Liver (tissue), 9 donors: ENCODE measurements around the gene RNU6-7. TPM values are rescaled to one million over a fixed set of nuclear protein-coding genes. Genes with fewer than 3 reads are reported as not detected.

Experiments used
- DNase-seq: peaks from one replicate; pipeline ENCODE4 v3.0.0-alpha.2; 2017; ENCODE audit warnings: low spot score
- H3K27ac ChIP-seq, 2 donors: one replicate each; pipeline ENCODE4 v1.7.0; 2013; ENCODE audit warnings: inconsistent platforms in 2 of 2, low read length in 2 of 2, control low read depth in 1 of 2, low read depth in 1 of 2, mild to moderate bottlenecking in 1 of 2
- H3K27me3 ChIP-seq, 4 donors: one replicate each; pipeline versions ENCODE4 v1.6.1 to v1.7.0; 2013; ENCODE audit warnings: low read length in 3 of 4, inconsistent platforms in 1 of 4, mild to moderate bottlenecking in 1 of 4, moderate library complexity in 1 of 4; ENCODE audit not compliant: control insufficient read depth in 4 of 4, insufficient read depth in 4 of 4
- H3K36me3 ChIP-seq, 4 donors: one replicate each; pipeline versions ENCODE4 v1.6.1 to v1.7.0; 2013; ENCODE audit warnings: low read length in 3 of 4, mild to moderate bottlenecking in 3 of 4, low read depth in 1 of 4, moderate library complexity in 1 of 4; ENCODE audit not compliant: control insufficient read depth in 4 of 4, insufficient read depth in 3 of 4
- H3K4me1 ChIP-seq, 4 donors: one replicate each; pipeline versions ENCODE4 v1.6.1 to v1.7.0; 2013; ENCODE audit warnings: low read length in 3 of 4, mild to moderate bottlenecking in 3 of 4, moderate library complexity in 1 of 4; ENCODE audit not compliant: control insufficient read depth in 4 of 4, insufficient read depth in 4 of 4
- H3K4me3 ChIP-seq, 3 donors: one replicate each; pipeline versions ENCODE4 v1.6.1 to v1.7.0; 2013; ENCODE audit warnings: low read length in 3 of 3, control low read depth in 1 of 3, low read depth in 1 of 3, mild to moderate bottlenecking in 1 of 3
- H3K9ac ChIP-seq, 2 donors: one replicate each; pipeline ENCODE4 v1.7.0; 2013; ENCODE audit warnings: low read length in 2 of 2, mild to moderate bottlenecking in 2 of 2, moderate library complexity in 2 of 2, control low read depth in 1 of 2, low read depth in 1 of 2
- H3K9me3 ChIP-seq, 4 donors: one replicate each; pipeline versions ENCODE4 v1.6.1 to v1.7.0; 2013; ENCODE audit warnings: low read length in 3 of 4; ENCODE audit not compliant: control insufficient read depth in 4 of 4
- CTCF ChIP-seq: fragments of 150-350 bp; IDR thresholded peaks from 2 replicates; pipeline ENCODE4 v1.5.1; 2017; ENCODE audit warnings: improper control_type of control experiment, low read depth, low read length; ENCODE audit not compliant: missing input control
- EGR1 ChIP-seq, 2 donors: IDR thresholded peaks; 2 replicates each; pipeline ENCODE4 v1.6.1; 2016 to 2018; ENCODE audit warnings: antibody characterized with exemption in 2 of 2, low read depth in 2 of 2
- FOXA1 ChIP-seq: IDR thresholded peaks from 2 replicates; pipeline ENCODE4 v1.6.1; 2016; ENCODE audit warnings: antibody characterized with exemption
- FOXA2 ChIP-seq: IDR thresholded peaks from 2 replicates; pipeline ENCODE4 v1.6.1; 2016; ENCODE audit warnings: antibody characterized with exemption
- GABPA ChIP-seq, 2 donors: IDR thresholded peaks in 1 of 2; conservative IDR thresholded peaks in 1 of 2; 2 replicates each; pipeline ENCODE4 v1.6.1; 2016; ENCODE audit warnings: antibody characterized with exemption in 2 of 2, mild to moderate bottlenecking in 1 of 2, moderate library complexity in 1 of 2
- HNF4A ChIP-seq, 2 donors: conservative IDR thresholded peaks; 2 replicates each; pipeline ENCODE4 v1.6.1; 2016; ENCODE audit warnings: antibody characterized with exemption in 2 of 2, mild to moderate bottlenecking in 2 of 2
- HNF4G ChIP-seq: IDR thresholded peaks from 2 replicates; pipeline ENCODE4 v1.6.1; 2016; ENCODE audit warnings: antibody characterized with exemption
- JUND ChIP-seq, 2 donors: IDR thresholded peaks; 2 replicates each; pipeline ENCODE4 v1.6.1; 2016; ENCODE audit warnings: antibody characterized with exemption in 2 of 2
- NR2F2 ChIP-seq: IDR thresholded peaks from 2 replicates; pipeline ENCODE4 v1.6.1; 2016; ENCODE audit warnings: antibody characterized with exemption
- RAD21 ChIP-seq, 2 donors: IDR thresholded peaks; 2 replicates each; pipeline ENCODE4 v1.6.1; 2016; ENCODE audit warnings: antibody characterized with exemption in 2 of 2, mild to moderate bottlenecking in 2 of 2
- REST ChIP-seq: IDR thresholded peaks from 2 replicates; pipeline ENCODE4 v1.6.1; 2016; ENCODE audit warnings: antibody characterized with exemption, mild to moderate bottlenecking
- RXRA ChIP-seq, 2 donors: IDR thresholded peaks; 2 replicates each; pipeline ENCODE4 v1.6.1; 2017 to 2018; ENCODE audit warnings: antibody characterized with exemption in 2 of 2, mild to moderate bottlenecking in 1 of 2
- SP1 ChIP-seq: IDR thresholded peaks from 2 replicates; pipeline ENCODE4 v1.6.1; 2018; ENCODE audit warnings: antibody characterized with exemption, mild to moderate bottlenecking
- TAF1 ChIP-seq: conservative IDR thresholded peaks from 2 replicates; pipeline ENCODE4 v1.6.1; 2016; ENCODE audit warnings: antibody characterized with exemption, mild to moderate bottlenecking
- YY1 ChIP-seq: IDR thresholded peaks from 2 replicates; pipeline ENCODE4 v1.6.1; 2016; ENCODE audit warnings: antibody characterized with exemption, mild to moderate bottlenecking
- WGBS: extraction: QIAGEN DNeasy Blood & Tissue Kit; methylation state at CpG from one replicate; pipeline ENCODE4 v1.1.7; 2013; 5-methylcytosine and 5-hydroxymethylcytosine counted together
- polyA plus RNA-seq, 2 donors: library from polyadenylated mRNA; stranded (reverse) in 1 of 2; unstranded in 1 of 2; fragments of 200-250 nt in 1 of 2; fragments of >200 nt in 1 of 2; fragmentation: Nextera tagmentation in 1 of 2; extraction: Ambion mirVana in 1 of 2; gene quantifications; one replicate each; pipeline versions ENCODE4 v1.2.1 to v1.2.3, GENCODE V29; 2013 to 2015
- total RNA-seq, 2 donors: library from RNA; depleted of rRNA; stranded (reverse); fragments of >200 nt; gene quantifications; one replicate each; pipeline ENCODE4 v1.2.3, GENCODE V29; 2014
- TF ChIP-seq, protein P1 (sequence below): IDR thresholded peaks from 2 replicates; pipeline ENCODE4 v1.6.1; 2016; ENCODE audit warnings: antibody characterized with exemption
- donor health status: healthy.
- donor health status: healthy.
- donor health status: healthy.
- donor health status: healthy.
- donor health status: healthy.

The RNU6-7 gene
- total and polyA plus RNA-seq, 4 donors = not detected

DNA sequence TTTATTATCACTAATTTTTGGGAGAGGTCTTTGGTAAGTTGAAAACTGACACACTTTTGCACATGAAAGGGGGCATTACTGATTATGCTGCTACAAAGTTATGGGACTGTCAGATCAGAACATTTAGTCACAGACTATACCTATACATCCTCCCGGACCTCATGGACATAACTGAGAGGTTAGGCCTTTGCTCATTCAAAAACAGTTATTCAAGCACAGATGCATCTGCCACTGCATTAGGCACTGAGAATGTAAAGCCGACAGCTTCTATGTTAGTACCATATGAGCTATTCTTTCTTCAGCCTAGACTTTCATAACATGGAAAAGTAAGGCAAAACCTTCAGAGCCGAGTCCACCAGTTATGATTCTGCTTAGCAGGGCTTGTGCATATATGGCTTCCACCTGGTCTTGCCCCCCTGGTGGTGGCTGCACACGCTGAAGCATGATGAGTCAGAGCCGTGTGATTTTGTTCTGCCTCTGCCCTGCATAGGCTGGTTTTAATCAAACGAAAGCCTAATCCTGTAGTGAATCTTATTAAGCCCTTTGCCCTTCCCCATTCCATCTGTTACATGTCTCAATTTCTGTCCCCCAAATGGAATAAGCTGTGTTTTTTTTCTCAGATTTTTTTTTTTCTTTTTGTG is 23.0 kb downstream of the RNU6-7 start:
- TF ChIP-seq RAD21 (IDR thresholded peaks at IDR 0.05) (no peak), YY1 (no peak), FOXA2 (no peak), REST (no peak)
- Histone ChIP-seq H3K9ac (no peak overlapping the region), H3K27me3 (no peaks in the 10 kb centered on the region), H3K4me3 (no peak overlapping the region), H3K36me3 (no peaks in the 10 kb centered on the region), H3K27ac (no peak overlapping the region), H3K4me1 (peaks cover 0 to 4% (median 0%) of the 10 kb centered on the region in 4 donors), H3K9me3 (no peaks in the 10 kb centered on the region)
- 90% methylated on average over 6 of the region's 6 CpGs for WGBS
- DNase-seq = no peak

- Histone ChIP-seq H3K9me3 (no peaks in the 10 kb centered on the region), H3K36me3 (no peaks in the 10 kb centered on the region), H3K27ac (no peak overlapping the region), H3K27me3 (no peaks in the 10 kb centered on the region), H3K4me1 (peaks cover 0 to 8% (median under 1%) of the 10 kb centered on the region in 4 donors), H3K9ac (no peak overlapping the region), H3K4me3 (no peak overlapping the region)
- WGBS = 93% methylated on average over 1 of the region's 1 CpG
- DNase-seq = no peak
- TF ChIP-seq RXRA (IDR thresholded peaks at IDR 0.05) = no peak
- no peak for TF ChIP-seq JUND (IDR thresholded peaks at IDR 0.05)
- no peak for TF ChIP-seq HNF4A (conservative IDR thresholded peaks at IDR 0.05)
- no peak for TF ChIP-seq NR2F2
- TF ChIP-seq EGR1 (IDR thresholded peaks at IDR 0.05; ENCODE audit: low read depth in 2 of 2) = no peak
- TF ChIP-seq REST = no peak
- no peak for TF ChIP-seq FOXA1
- TF ChIP-seq YY1 = no peak
- no peak for TF ChIP-seq CTCF
- no peak for TF ChIP-seq SP1
- TF ChIP-seq TAF1 = no peak
- no peak for TF ChIP-seq GABPA (IDR thresholded peaks at IDR 0.05 in 1 of 2, conservative IDR thresholded peaks at IDR 0.05 in 1 of 2)
- TF ChIP-seq, protein P1, sequence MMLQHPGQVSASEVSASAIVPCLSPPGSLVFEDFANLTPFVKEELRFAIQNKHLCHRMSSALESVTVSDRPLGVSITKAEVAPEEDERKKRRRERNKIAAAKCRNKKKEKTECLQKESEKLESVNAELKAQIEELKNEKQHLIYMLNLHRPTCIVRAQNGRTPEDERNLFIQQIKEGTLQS = no peak
- TF ChIP-seq HNF4G = no peak
These were observed 23.6 kb downstream of the RNU6-7 start for GRCh38 chr14:32225378-32225920.
